ENCODE results near the gene C2orf80.
"Not testable (repeated sequence)": the region's sequence is repeated elsewhere in the genome, so short reads cannot be mapped to it uniquely, and the experiment has no call there.

Gene C2orf80

GRCh38 chr2:208135794-208136715, 53.8 kb downstream of the C2orf80 start:
- DNase-seq (ENCODE audit: low spot score), result no peak

- DNase-seq (ENCODE audit: low spot score), result no peak
Measured at GRCh38 chr2:208134928-208135586, 54.8 kb downstream of the C2orf80 start.

GRCh38 chr2:208130712-208131110, 59.1 kb downstream of the C2orf80 start:
- DNase-seq (ENCODE audit: low spot score), result no peak

GRCh38 chr2:208129744-208130711, 59.8 kb downstream of the C2orf80 start, which contains the start of gene CRYGC:
Gene CRYGC, minus strand, starts transcription at chr2:208129828. Its CDS starts 36 bp downstream, at chr2:208129792.
- DNase-seq (ENCODE audit: low spot score), result no peak

- DNase-seq (ENCODE audit: low spot score), result no peak
Measured at GRCh38 chr2:208128136-208128535, 61.7 kb downstream of the C2orf80 start.

GRCh38 chr2:208127090-208127489, 62.7 kb downstream of the C2orf80 start:
- no peak for DNase-seq (ENCODE audit: low spot score)

GRCh38 chr2:208125251-208125650, 64.6 kb downstream of the C2orf80 start:
- no peak for DNase-seq (ENCODE audit: low spot score)

GRCh38 chr2:208124013-208124715, 65.7 kb downstream of the C2orf80 start, which contains the start of gene CRYGD:
Gene CRYGD, minus strand, starts transcription at chr2:208124524. Its CDS starts 51 bp downstream, at chr2:208124473.
- not testable (repeated sequence) for DNase-seq (ENCODE audit: low spot score)

GRCh38 chr2:208122248-208122647, 67.6 kb downstream of the C2orf80 start:
- DNase-seq (ENCODE audit: low spot score), result no peak

GRCh38 chr2:208118918-208119317, 70.9 kb downstream of the C2orf80 start:
- no peak for DNase-seq (ENCODE audit: low spot score)

- DNase-seq (ENCODE audit: low spot score), result not testable (repeated sequence)
Measured at GRCh38 chr2:208117390-208117789, 72.4 kb downstream of the C2orf80 start.

Measured in CD4-positive, alpha-beta T cell treated with Interleukin-6 at 100 ng/mL for 8 hours (primary cell).